Measurements from ENCODE around the gene CCDC32. TPM values are rescaled to one million over a fixed set of nuclear protein-coding genes. Genes with fewer than 3 reads are reported as not detected.

CCDC32 gene
- total and polyA plus RNA-seq, 4 experiments from 2014 or later, result 31.7 to 49.3 (median 37.2) TPM

DNA sequence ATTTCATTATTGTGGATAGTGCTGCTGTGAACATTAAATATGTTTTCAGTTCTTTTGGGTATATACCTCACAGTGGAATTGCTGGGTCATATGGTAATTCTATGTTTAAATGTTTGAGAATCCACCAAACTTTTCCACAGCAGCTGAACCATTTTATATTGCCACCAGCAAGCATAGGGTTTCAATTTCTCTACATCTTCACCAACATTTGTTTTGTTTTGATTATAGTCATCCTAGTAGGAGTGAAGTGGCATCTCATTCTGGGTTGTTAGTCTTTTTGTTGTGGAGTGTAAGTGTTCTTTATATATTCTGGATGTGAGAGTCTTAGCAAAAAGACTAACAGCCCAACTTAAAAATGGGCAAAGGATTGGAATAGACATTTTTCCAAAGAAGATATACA is 10.3 kb upstream of the CCDC32 start:
- no peak for DNase-seq
- intact Hi-C loops (cut with micrococcal nuclease), result no loop called here
- H3K4me1 Mint-ChIP-seq, result peaks cover 9 to 31% (median 14%) of the 10 kb centered on the region in 4 donors
- no peak overlapping the region for H3K27ac Mint-ChIP-seq
- peaks cover 14 to 36% of the 10 kb centered on the region in 2 donors for H3K36me3 Mint-ChIP-seq
- no peaks in the 10 kb centered on the region for H3K9me3 Mint-ChIP-seq
- no peaks in the 10 kb centered on the region for H3K27me3 Mint-ChIP-seq
- Histone ChIP-seq H3K4me3 (ENCODE audit: low read length in 2 of 2) (no peak overlapping the region), H3K27ac (ENCODE audit: low read depth, low read length) (no peak overlapping the region), H3K27me3 (ENCODE audit: insufficient read depth, low read length) (no peaks in the 10 kb centered on the region), H3K9me3 (ENCODE audit: control insufficient read depth in 1 of 2, low read length in 2 of 2) (no peaks in the 10 kb centered on the region), H3K36me3 (ENCODE audit: insufficient read depth, low read length) (peaks cover 15% of the 10 kb centered on the region), H3K4me1 (ENCODE audit: insufficient read depth, low read length) (peaks cover 7% of the 10 kb centered on the region)
- H3K4me3 Mint-ChIP-seq, result no peak overlapping the region
- ChIA-PET POLR2A (ENCODE audit: partially characterized antibody) (no interaction called here), CTCF (ENCODE audit: partially characterized antibody) (interaction anchor here (2.2 kb wide), 1 partner anchor 15 kb away, joined by 9 read pairs; no protein-coding TSS in a partner anchor)

GRCh38 chr15:40569129-40569953 is 4.5 kb upstream of the CCDC32 start, which contains the start of gene RPUSD2:
RPUSD2 (plus strand) TSS chr15:40569299; CDS start chr15:40569338, 39 bp downstream.
- ChIA-PET CTCF (ENCODE audit: partially characterized antibody) (interaction anchor here (1.0 to 1.7 kb wide), 7 partner anchors 9 to 325 kb away, joined by 3 to 15 read pairs (median 4); partner anchors contain the start of gene VPS18), POLR2A (ENCODE audit: partially characterized antibody) (interaction anchor here (0.6 to 2.0 kb wide), 19 partner anchors 8 to 1402 kb away, joined by 3 to 21 read pairs (median 3); partner anchors contain the start of genes CHP1, DNAJC17, EXD1 and KNL1)
- intact Hi-C loops (cut with micrococcal nuclease), result loop anchor here (1.0 to 10.0 kb wide), 6 partner anchors 20 to 1093 kb away; partner anchors contain the start of genes BAHD1, KNL1, MGA and VPS18
- DNase-seq, result peak; percentile 90 to 95 (median 91)
- H3K4me3 Mint-ChIP-seq, result peak within 1 kb of the TSS; percentile 88 to 99 (median 98)
- peaks cover 7 to 37% of the 10 kb centered on the region in 2 donors for H3K36me3 Mint-ChIP-seq
- H3K4me1 Mint-ChIP-seq, result peaks cover 25 to 58% (median 38%) of the 10 kb centered on the region in 4 donors
- H3K9me3 Mint-ChIP-seq, result no peaks in the 10 kb centered on the region
- Histone ChIP-seq H3K36me3 (ENCODE audit: insufficient read depth, low read length) (peaks cover 13% of the 10 kb centered on the region), H3K4me1 (ENCODE audit: insufficient read depth, low read length) (peaks cover 28% of the 10 kb centered on the region), H3K27ac (ENCODE audit: low read depth, low read length) (peak within 1 kb of the TSS; percentile 90), H3K27me3 (ENCODE audit: insufficient read depth, low read length) (no peaks in the 10 kb centered on the region), H3K9me3 (ENCODE audit: control insufficient read depth in 1 of 2, low read length in 2 of 2) (no peaks in the 10 kb centered on the region), H3K4me3 (ENCODE audit: low read length in 2 of 2) (peak within 1 kb of the TSS; percentile 77 to 99)
- H3K27me3 Mint-ChIP-seq, result no peaks in the 10 kb centered on the region
- peak within 1 kb of the TSS; percentile 90 to 100 (median 99) for H3K27ac Mint-ChIP-seq

GRCh38 chr15:40567111-40567510 is 2.3 kb upstream of the CCDC32 start:
- POLR2A ChIA-PET (ENCODE audit: partially characterized antibody), result interaction anchor here (0.7 kb wide), 1 partner anchor 26 kb away, joined by 3 read pairs; no protein-coding TSS in a partner anchor
- H3K27ac ChIP-seq (ENCODE audit: low read depth, low read length), result no peak overlapping the region
- H3K36me3 ChIP-seq (ENCODE audit: insufficient read depth, low read length), result no peaks in the 10 kb centered on the region
- no peaks in the 10 kb centered on the region for H3K27me3 ChIP-seq (ENCODE audit: insufficient read depth, low read length)
- Mint-ChIP-seq H3K27me3 (no peaks in the 10 kb centered on the region), H3K27ac (peak overlapping the region in 4 of 7 donors; percentile 18 to 80 (median 52)), H3K9me3 (no peaks in the 10 kb centered on the region), H3K4me1 (peaks cover 30 to 65% (median 50%) of the 10 kb centered on the region in 4 donors), H3K36me3 (peaks cover under 1 to 24% of the 10 kb centered on the region in 2 donors), H3K4me3 (peak overlapping the region in 4 of 8 donors; percentile 1 to 54 (median 2))
- CTCF ChIA-PET (ENCODE audit: partially characterized antibody), result interaction anchor here (1.3 kb wide), 1 partner anchor 22 kb away, joined by 5 read pairs; no protein-coding TSS in a partner anchor
- intact Hi-C loops (cut with micrococcal nuclease), result loop anchor here (5.0 to 10.0 kb wide), 3 partner anchors 200 to 1095 kb away; partner anchors contain the start of genes MGA and VPS18
- H3K4me3 ChIP-seq (ENCODE audit: low read length in 2 of 2), result no peak overlapping the region
- peaks cover 45% of the 10 kb centered on the region for H3K4me1 ChIP-seq (ENCODE audit: insufficient read depth, low read length)
- H3K9me3 ChIP-seq (ENCODE audit: control insufficient read depth in 1 of 2, low read length in 2 of 2), result no peaks in the 10 kb centered on the region
- no peak for DNase-seq

- peak overlapping the region; percentile 92 for H3K27ac ChIP-seq (ENCODE audit: low read depth, low read length)
- Mint-ChIP-seq H3K27me3 (no peaks in the 10 kb centered on the region), H3K27ac (peak overlapping the region; percentile 89 to 99 (median 98)), H3K9me3 (no peaks in the 10 kb centered on the region), H3K4me3 (peak overlapping the region; percentile 95 to 98 (median 97)), H3K36me3 (peaks cover 7 to 32% of the 10 kb centered on the region in 2 donors), H3K4me1 (peaks cover 31 to 68% (median 47%) of the 10 kb centered on the region in 4 donors)
- H3K9me3 ChIP-seq (ENCODE audit: control insufficient read depth in 1 of 2, low read length in 2 of 2), result no peaks in the 10 kb centered on the region
- no peak for DNase-seq
- H3K4me3 ChIP-seq (ENCODE audit: low read length in 2 of 2), result peak overlapping the region; percentile 97 to 98
- H3K36me3 ChIP-seq (ENCODE audit: insufficient read depth, low read length), result no peaks in the 10 kb centered on the region
- H3K27me3 ChIP-seq (ENCODE audit: insufficient read depth, low read length), result no peaks in the 10 kb centered on the region
- peaks cover 42% of the 10 kb centered on the region for H3K4me1 ChIP-seq (ENCODE audit: insufficient read depth, low read length)
- intact Hi-C loops (cut with micrococcal nuclease), result loop anchor here (1.0 to 10.0 kb wide), 5 partner anchors 29 to 1097 kb away; partner anchors contain the start of genes DNAJC17, KNL1, MGA and VPS18
- CTCF ChIA-PET (ENCODE audit: partially characterized antibody), result interaction anchor here (0.6 to 2.0 kb wide), 7 partner anchors 15 to 329 kb away, joined by 3 to 16 read pairs (median 5); partner anchors contain the start of genes PLCB2 and VPS18
- POLR2A ChIA-PET (ENCODE audit: partially characterized antibody), result interaction anchor here (0.9 to 2.5 kb wide), 10 partner anchors 13 to 258 kb away, joined by 3 to 14 read pairs (median 4); partner anchors contain the start of genes BAHD1, GCHFR, PLCB2 and RAD51
Observed at GRCh38 chr15:40565333-40566238, 744 bp upstream of the CCDC32 start.

GRCh38 chr15:40563426-40563825 is 1.4 kb downstream of the CCDC32 start:
- Histone ChIP-seq H3K36me3 (ENCODE audit: insufficient read depth, low read length) (no peaks in the 10 kb centered on the region), H3K27me3 (ENCODE audit: insufficient read depth, low read length) (no peaks in the 10 kb centered on the region), H3K9me3 (ENCODE audit: control insufficient read depth in 1 of 2, low read length in 2 of 2) (no peaks in the 10 kb centered on the region), H3K4me1 (ENCODE audit: insufficient read depth, low read length) (peaks cover 28% of the 10 kb centered on the region), H3K27ac (ENCODE audit: low read depth, low read length) (no peak overlapping the region), H3K4me3 (ENCODE audit: low read length in 2 of 2) (no peak overlapping the region)
- POLR2A ChIA-PET (ENCODE audit: partially characterized antibody), result interaction anchor here (0.9 to 1.6 kb wide), 2 partner anchors 31 to 131 kb away, joined by 3 read pairs; partner anchors contain the start of genes KNL1 and RAD51
- no peak for DNase-seq
- H3K4me1 Mint-ChIP-seq, result peaks cover 25 to 58% (median 44%) of the 10 kb centered on the region in 4 donors
- peak overlapping the region in 5 of 7 donors; percentile 24 to 98 (median 82) for H3K27ac Mint-ChIP-seq
- H3K9me3 Mint-ChIP-seq, result no peaks in the 10 kb centered on the region
- CTCF ChIA-PET (ENCODE audit: partially characterized antibody), result no interaction called here
- intact Hi-C loops (cut with micrococcal nuclease), result loop anchor here (10.0 kb wide), 1 partner anchor 331 kb away; the partner anchor contains the start of gene VPS18
- H3K4me3 Mint-ChIP-seq, result peak overlapping the region; percentile 50 to 97 (median 66)
- peaks cover 7 to 31% of the 10 kb centered on the region in 2 donors for H3K36me3 Mint-ChIP-seq
- no peaks in the 10 kb centered on the region for H3K27me3 Mint-ChIP-seq

DNA sequence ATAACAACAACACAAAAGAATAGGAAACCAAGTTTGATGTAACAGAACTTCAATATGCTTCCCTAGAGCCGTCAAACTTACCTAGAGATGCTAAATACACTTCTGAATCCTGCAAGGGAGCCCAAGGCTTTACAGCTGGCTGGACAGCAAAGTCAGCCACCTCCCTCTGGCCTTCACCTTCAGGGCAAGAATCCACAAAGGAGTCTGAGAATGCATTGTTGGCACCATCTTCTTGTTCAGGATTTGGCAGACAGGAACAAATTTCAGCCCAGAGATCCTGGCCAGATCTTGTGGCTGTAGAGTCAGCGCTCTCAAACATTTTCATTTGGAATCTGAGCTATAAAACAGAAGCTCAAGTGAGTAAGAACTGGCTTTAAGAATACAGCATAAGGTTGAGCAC is 2.2 kb downstream of the CCDC32 start:
- intact Hi-C loops (cut with micrococcal nuclease), result loop anchor here (10.0 kb wide), 1 partner anchor 332 kb away; the partner anchor contains the start of gene VPS18
- no peak overlapping the region for H3K4me3 ChIP-seq (ENCODE audit: low read length in 2 of 2)
- POLR2A ChIA-PET (ENCODE audit: partially characterized antibody), result interaction anchor here (1.6 kb wide), 1 partner anchor 132 kb away, joined by 3 read pairs; the partner anchor contains the start of gene RAD51

More for the DNA sequence above, 2.2 kb downstream of the CCDC32 start:
- no peak overlapping the region for H3K27ac ChIP-seq (ENCODE audit: low read depth, low read length)
- H3K9me3 ChIP-seq (ENCODE audit: control insufficient read depth in 1 of 2, low read length in 2 of 2), result no peaks in the 10 kb centered on the region
- H3K9me3 Mint-ChIP-seq, result no peaks in the 10 kb centered on the region
- no peak for DNase-seq
- H3K4me3 Mint-ChIP-seq, result peak overlapping the region in 3 of 8 donors; percentile 35 to 72 (median 69)
- peak overlapping the region in 4 of 7 donors; percentile 12 to 66 (median 42) for H3K27ac Mint-ChIP-seq
- H3K27me3 ChIP-seq (ENCODE audit: insufficient read depth, low read length), result no peaks in the 10 kb centered on the region
- CTCF ChIA-PET (ENCODE audit: partially characterized antibody), result no interaction called here
- H3K4me1 ChIP-seq (ENCODE audit: insufficient read depth, low read length), result peaks cover 26% of the 10 kb centered on the region
- H3K4me1 Mint-ChIP-seq, result peaks cover 26 to 57% (median 44%) of the 10 kb centered on the region in 4 donors
- no peaks in the 10 kb centered on the region for H3K27me3 Mint-ChIP-seq
- peaks cover 7 to 38% of the 10 kb centered on the region in 2 donors for H3K36me3 Mint-ChIP-seq
- H3K36me3 ChIP-seq (ENCODE audit: insufficient read depth, low read length), result no peaks in the 10 kb centered on the region

Measured in CD4-positive, alpha-beta memory T cell (primary cell).